Suppressor macrophage treated with lipopolysaccharide for 1 hour (primary cell): ENCODE data around the gene GMDS.

Experiments
- DNase-seq, 3 donors: peaks; one replicate each; pipeline ENCODE4 v3.0.0-alpha.2; 2020 to 2022

GMDS gene

DNA sequence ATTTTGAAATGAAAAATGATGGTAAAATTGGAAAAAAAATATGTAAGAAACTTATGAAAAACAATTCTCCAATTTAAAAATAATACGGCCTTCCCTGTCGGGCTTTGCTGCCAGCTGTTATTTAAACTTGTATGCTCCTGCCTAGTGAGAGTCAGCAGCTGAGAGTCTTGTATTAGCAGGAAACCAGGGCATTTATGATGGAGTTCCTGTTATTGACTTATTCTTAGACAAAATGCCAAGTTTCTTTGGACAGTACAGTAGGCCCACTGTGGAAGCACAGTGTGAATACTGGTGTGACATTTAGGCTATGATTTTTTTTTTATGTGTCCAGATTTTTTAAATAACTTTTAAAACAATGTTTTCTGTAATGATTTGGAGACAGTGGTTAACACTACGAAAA lies 42.1 kb downstream of the GMDS start:
- no peak for DNase-seq

- no peak for DNase-seq
These were observed 47.4 kb downstream of the GMDS start for GRCh38 chr6:2197984-2198383.

DNA sequence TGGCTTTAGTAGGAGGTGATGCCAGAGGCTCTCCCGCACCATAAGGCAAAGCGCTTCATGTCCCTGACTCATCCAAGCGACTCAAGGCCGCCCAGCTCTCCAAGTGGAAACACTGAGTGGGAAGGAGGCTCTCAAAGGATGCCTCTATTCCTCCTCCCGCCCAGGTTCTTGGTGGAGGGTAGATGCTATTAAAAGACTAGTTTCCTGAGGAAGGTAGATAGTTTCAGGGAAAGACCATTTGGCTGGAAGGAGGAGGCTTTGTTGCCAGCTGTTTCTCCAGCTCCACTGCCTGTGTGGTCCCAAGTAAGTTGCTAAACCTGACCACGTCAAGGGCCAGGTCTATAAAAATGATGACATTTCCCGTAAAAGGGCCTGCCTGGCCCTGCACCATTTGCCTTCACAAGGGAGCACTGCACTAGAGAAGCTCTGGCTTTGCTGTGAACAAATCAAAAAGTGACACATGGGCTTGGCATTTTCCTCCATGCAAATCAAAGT lies 48.2 kb downstream of the GMDS start:
- DNase-seq: peak; percentile 38 to 44 (median 39)

- peak; percentile 67 to 70 (median 69) for DNase-seq
These were observed 49.2 kb downstream of the GMDS start for GRCh38 chr6:2196079-2196679.

- no peak for DNase-seq
These were observed 50.8 kb downstream of the GMDS start for GRCh38 chr6:2194643-2195042.

DNA sequence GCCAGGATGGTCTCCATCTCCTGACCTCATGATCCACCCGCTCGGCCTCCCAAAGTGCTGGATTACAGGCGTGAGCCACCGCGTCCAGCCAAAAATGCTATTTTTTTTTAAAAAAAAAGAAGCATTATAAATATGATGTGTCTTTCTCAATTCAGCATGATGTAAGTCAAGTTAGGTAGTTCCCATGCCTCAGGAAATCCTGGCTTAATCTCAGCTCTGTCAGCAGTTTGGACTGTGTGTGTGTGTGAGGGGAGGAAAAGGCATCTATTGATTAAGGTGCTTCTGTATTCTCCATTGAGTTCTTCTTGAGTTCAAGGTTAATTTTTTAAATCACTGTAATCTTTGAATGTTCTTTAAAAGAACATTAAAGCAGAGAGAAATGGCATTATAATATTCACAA lies 51.5 kb downstream of the GMDS start:
- peak in 1 of 3 donors; percentile 9 for DNase-seq

GRCh38 chr6:2192976-2193375 lies 52.4 kb downstream of the GMDS start:
- DNase-seq: peak; percentile 34 to 51 (median 48)

DNA sequence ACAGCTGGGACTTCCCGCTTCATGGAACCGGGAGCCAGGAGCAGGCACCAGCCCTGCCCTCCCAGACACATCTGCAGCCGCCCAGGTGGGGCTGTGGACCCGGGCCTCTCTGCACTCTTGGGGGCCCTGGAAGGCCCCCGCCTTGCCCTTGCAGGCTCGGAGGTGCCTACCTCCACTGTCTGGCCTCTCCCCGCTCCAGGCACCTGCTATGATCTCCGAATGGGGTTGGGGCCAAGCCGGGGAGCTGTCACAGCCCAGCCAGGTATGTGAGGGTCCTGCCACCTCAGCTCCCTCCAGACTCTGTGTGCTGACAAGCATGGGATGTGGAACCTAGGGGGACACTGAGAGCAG lies 54.0 kb downstream of the GMDS start:
- DNase-seq: no peak

GRCh38 chr6:2190661-2191389 lies 54.6 kb downstream of the GMDS start:
- DNase-seq: no peak

DNA sequence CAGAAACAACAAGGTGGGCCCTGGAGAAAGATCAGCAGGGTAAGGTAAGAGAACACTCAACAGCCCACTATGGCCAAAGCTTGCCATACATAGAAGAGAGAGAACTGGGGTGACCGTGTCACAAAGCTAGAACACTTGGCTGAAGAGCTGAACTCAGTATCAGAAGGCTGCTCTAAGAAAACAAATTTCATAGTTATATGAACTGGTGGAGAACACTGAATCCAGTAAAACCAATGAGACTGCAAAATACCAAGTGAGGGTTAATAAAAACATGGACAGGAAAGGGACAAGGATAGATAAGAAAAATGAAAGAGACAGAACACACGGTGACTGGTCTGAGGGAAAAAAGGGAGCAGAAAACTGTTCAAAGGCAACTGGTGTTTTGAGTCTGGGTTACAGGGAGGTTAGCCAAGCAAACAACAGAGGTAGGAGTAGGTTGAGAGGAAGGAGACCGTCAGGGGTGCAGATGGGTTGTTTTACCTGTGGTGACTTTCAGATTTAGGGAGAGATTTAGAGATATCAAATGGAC lies 56.5 kb downstream of the GMDS start:
- no peak for DNase-seq

DNA sequence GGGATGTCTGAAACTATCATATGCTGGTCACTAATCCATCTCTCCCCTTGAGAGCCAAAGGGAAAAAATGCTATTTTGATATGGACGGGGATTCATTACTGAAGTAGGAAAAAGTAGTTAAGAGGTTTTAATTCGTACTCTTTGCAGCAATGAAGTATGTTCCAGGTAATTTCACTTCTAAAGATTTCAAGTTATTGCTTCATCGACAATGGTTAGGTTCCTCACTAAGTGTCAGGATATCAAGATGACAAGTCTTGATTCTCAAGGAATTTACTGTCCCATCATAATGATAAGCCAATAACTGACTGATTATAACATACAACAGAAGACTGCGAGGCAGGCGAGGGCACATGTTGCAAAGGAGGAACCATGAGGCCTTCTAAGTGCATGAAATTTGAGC lies 57.0 kb downstream of the GMDS start:
- no peak for DNase-seq

GRCh38 chr6:2187826-2188225 lies 57.6 kb downstream of the GMDS start:
- DNase-seq: no peak

DNA sequence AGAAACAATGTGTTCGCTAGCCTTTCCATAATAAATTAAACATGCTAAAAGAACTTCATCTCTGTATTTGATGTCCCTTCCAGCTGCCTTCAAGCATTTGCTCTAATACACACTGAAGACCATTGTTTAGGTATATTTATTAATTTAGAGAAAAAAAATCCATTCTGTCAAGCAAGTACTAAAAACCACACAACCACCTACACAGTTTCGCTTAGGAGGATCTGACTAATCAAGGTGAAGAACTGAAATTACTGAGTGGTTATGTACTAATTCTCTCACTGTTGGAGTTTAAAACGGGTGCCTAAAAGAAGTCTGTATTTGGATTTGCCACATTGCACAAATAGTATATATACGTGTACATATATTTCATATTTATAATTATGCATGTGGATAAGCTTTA lies 58.9 kb downstream of the GMDS start:
- no peak for DNase-seq

- DNase-seq: no peak
These were observed 59.9 kb downstream of the GMDS start for GRCh38 chr6:2185466-2185865.

GRCh38 chr6:2184700-2185455 lies 60.5 kb downstream of the GMDS start:
- no peak for DNase-seq

DNA sequence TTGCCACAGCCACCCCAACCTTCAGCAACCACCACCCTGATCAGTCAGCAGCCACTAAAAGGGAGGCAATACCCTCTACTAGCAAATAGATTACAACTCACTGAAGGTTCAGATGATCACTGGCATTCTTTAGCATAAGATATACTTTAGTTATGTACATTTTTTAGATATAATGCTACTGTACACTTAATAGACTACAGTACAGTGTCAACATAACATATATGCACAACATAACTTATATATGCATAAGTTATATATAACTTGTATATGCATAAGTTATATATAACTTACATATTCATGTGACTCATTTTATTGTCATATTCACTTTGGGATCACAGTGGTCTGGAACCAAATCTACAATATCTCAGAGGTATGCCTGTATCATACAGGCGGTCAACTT lies 61.7 kb downstream of the GMDS start:
- DNase-seq: no peak

DNA sequence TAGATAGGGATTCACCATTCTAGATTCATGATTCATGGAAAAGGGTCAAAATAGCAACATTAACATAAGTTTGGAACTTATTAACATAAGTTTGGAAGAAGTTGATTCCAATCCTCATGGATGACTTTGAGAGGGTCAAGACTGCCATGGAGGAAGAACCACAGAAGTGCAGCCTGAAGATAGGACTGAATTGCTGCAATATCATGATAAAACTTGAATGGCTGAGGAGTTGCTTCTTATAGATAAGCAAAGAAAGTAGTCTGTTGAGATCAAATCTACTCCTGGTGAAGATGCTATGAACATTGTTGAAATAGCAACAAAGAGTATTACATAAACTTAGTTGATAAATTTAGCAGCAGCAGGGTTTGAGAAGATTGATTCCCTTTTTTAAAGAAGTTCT lies 62.2 kb downstream of the GMDS start:
- no peak for DNase-seq

DNA sequence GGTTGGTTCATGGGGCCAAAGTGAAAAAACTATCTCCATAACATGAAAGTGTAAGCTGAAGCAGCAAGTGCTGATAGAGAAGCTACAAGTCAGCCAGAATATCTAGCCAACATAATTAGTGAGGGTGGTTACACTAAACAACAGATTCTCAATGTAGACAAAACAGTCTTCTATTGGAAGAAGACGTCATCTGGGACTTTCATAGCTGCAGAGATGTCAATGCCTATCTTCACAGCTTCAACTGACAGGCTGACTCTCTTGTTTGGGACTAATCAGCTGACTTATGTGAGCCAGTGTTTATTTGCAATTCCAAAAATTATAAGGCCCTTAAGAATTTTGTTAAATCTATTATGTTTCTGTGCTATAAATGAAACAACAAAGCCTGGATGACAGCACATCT lies 63.2 kb downstream of the GMDS start:
- no peak for DNase-seq

DNA sequence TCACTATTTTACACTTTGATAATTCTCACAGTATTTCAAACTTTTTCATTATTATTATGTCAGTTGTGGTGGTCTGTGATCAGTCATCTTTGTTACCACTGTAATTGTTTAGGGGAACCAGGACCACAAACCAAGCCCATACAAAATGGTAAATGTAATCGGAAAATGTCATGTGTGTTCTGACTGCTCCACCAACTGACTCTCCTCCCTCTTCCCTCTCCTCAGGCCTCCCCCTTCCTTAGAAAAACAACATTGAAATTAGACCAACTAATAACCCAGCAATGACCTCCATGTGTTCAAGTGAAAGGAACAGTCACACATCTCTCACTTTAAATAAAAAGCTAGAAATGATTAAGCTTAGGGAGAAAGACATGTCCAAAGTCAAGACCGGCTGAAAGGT lies 63.8 kb downstream of the GMDS start:
- DNase-seq: no peak

DNA sequence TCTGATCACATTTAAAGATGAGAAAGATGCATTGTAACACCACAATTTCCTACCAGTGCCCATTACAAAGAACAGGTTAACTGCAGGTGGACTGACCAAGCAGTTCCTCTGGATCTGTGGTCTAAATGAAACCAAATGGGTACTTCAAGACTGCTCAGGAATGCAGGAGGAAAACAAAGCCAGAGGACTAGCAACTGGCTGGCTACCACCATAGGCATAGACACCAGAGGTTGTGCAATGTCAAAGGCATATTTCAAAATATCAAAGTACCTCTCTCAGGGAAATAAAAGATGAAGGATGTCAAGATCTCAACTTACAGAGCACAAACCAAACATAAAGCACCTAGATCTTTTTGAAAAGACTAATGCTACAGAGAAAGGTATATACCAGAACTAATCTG lies 65.5 kb downstream of the GMDS start:
- DNase-seq: no peak

- DNase-seq: no peak
These were observed 66.2 kb downstream of the GMDS start for GRCh38 chr6:2179241-2179640.

- DNase-seq: no peak
These were observed 67.3 kb downstream of the GMDS start for GRCh38 chr6:2178125-2178524.

DNA sequence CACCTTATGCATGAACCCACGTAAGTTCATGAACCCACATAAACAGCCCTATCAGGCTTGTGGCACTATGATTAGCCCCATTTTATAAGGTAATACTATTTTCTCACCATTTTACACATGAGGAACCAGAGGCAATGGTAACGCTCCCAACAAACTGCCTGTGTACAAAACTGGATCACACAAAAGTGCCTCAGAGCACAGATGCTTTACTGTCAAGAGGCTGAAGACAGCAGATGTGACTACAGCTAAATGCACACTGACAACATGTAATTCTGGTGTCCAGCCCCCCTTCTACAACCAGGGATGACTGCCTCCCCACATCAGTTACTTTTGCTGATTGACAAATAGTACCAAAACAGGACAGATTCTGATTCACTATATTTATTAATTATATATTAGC lies 69.6 kb downstream of the GMDS start:
- no peak for DNase-seq
